H1 (cell line): ENCODE results near the gene RERGL. TPM values are rescaled to one million over a fixed set of nuclear protein-coding genes. Genes with fewer than 3 reads are reported as not detected.

Experiments used
- CTCF ChIA-PET: fragments of 300-600 bp; sonication (Branson Sonifier 250); formaldehyde crosslinking; loops from one replicate; lab custom pipeline; 2021; ENCODE audit not compliant: partially characterized antibody; lab: Charles Lee
- POLR2A ChIA-PET: fragments of 300-600 bp; sonication (Branson Sonifier 250); formaldehyde crosslinking; loops from one replicate; lab custom pipeline; 2021; ENCODE audit warnings: inconsistent platforms; ENCODE audit not compliant: partially characterized antibody; lab: Charles Lee
- DNase-seq, 2 experiments: peaks; one replicate each; pipeline versions ENCODE4 v3.0.0 to v3.0.0-alpha.2; 2010 to 2022; ENCODE audit warnings: low spot score in 2 of 2, low read depth in 1 of 2, mixed read lengths in 1 of 2
- FAIRE-seq: peaks from 2 replicates; lab custom pipeline; 2011; peaks lifted over from hg19 to GRCh38; lab: Jason Lieb, UNC
- H2AFZ ChIP-seq: 2 replicates; pipeline ENCODE4 v1.8.1; 2012; ENCODE audit warnings: low read length, inconsistent platforms
- H2AK5ac ChIP-seq: 2 replicates; pipeline ENCODE4 v1.6.1; 2013; ENCODE audit warnings: low read depth, low read length
- H2BK120ac ChIP-seq: replicated peaks from 2 replicates; pipeline ENCODE3; 2013; ENCODE audit warnings: low read depth, low read length, inconsistent platforms
- H2BK12ac ChIP-seq: 2 replicates; pipeline ENCODE4 v1.6.1; 2013; ENCODE audit warnings: low read depth, low read length
- H2BK15ac ChIP-seq: 2 replicates; pipeline ENCODE4 v1.6.1; 2013; ENCODE audit warnings: low read length
- H2BK20ac ChIP-seq: 2 replicates; pipeline ENCODE4 v1.6.1; 2013; ENCODE audit warnings: low read length
- H2BK5ac ChIP-seq: 2 replicates; pipeline ENCODE4 v1.6.1; 2013; ENCODE audit warnings: low read depth, low read length
- H3K14ac ChIP-seq: 2 replicates; pipeline ENCODE4 v1.6.1; 2013; ENCODE audit warnings: inconsistent platforms; ENCODE audit not compliant: insufficient read length
- H3K18ac ChIP-seq: 2 replicates; pipeline ENCODE4 v1.6.1; 2013; ENCODE audit warnings: low read length; ENCODE audit errors: extremely low read depth
- H3K23ac ChIP-seq: 2 replicates; pipeline ENCODE4 v1.6.1; 2013; ENCODE audit warnings: inconsistent platforms; ENCODE audit not compliant: insufficient read length
- H3K23me2 ChIP-seq: 2 replicates; pipeline ENCODE4 v1.6.1; 2013; ENCODE audit warnings: low read depth, low read length
- H3K27ac ChIP-seq: 2 replicates; pipeline ENCODE4 v1.6.1; 2011; ENCODE audit warnings: low read depth, low read length, inconsistent platforms
- H3K27me3 ChIP-seq, 4 experiments: replicated peaks in 1 of 4; 1 replicate in 1 of 4; 2 replicates in 3 of 4; pipeline versions ENCODE4 v1.6.1 to v1.8.1; 2011 to 2013; ENCODE audit warnings: low read length in 3 of 4, mild to moderate bottlenecking in 3 of 4, inconsistent platforms in 2 of 4, mixed read lengths in 2 of 4, moderate library complexity in 1 of 4; ENCODE audit not compliant: control insufficient read depth in 3 of 4, insufficient read depth in 3 of 4; ENCODE audit errors: extremely low read depth in 1 of 4
- H3K36me3 ChIP-seq, 4 experiments: 2 replicates each; pipeline versions ENCODE4 v1.6.1 to v1.8.1; 2011 to 2013; ENCODE audit warnings: mild to moderate bottlenecking in 4 of 4, low read length in 3 of 4, moderate library complexity in 2 of 4, control low read depth in 1 of 4, inconsistent platforms in 1 of 4; ENCODE audit not compliant: insufficient read depth in 4 of 4, control insufficient read depth in 2 of 4
- H3K4ac ChIP-seq: replicated peaks from 2 replicates; pipeline ENCODE3; 2013; ENCODE audit warnings: low read length, low read depth, mixed read lengths, inconsistent platforms; ENCODE audit not compliant: insufficient read length
- H3K4me1 ChIP-seq, 4 experiments: replicated peaks in 1 of 4; 1 replicate in 1 of 4; 2 replicates in 3 of 4; pipeline versions ENCODE4 v1.6.1 to v1.8.1; 2011 to 2013; ENCODE audit warnings: low read length in 3 of 4, inconsistent platforms in 2 of 4, mixed read lengths in 1 of 4; ENCODE audit not compliant: insufficient read depth in 4 of 4, control insufficient read depth in 3 of 4
- H3K4me2 ChIP-seq, 2 experiments: 2 replicates each; pipeline versions ENCODE4 v1.6.1 to v1.8.1; 2011 to 2013; ENCODE audit warnings: low read depth in 2 of 2, low read length in 2 of 2, control low read depth in 1 of 2, inconsistent platforms in 1 of 2, mild to moderate bottlenecking in 1 of 2; ENCODE audit not compliant: insufficient read depth in 1 of 2
- H3K4me3 ChIP-seq, 4 experiments: fragments of 200-600, 300-600 bp in 1 of 4; sonication (generic), shearing (Covaris generic), sonication (Bioruptor Twin) in 1 of 4; 2 replicates each; pipeline versions ENCODE4 v1.5.1 to v1.8.1; 2011 to 2016; ENCODE audit warnings: low read length in 4 of 4, low read depth in 3 of 4, control low read depth in 2 of 4, inconsistent platforms in 2 of 4, mild to moderate bottlenecking in 2 of 4, mixed read lengths in 1 of 4, moderate library complexity in 1 of 4; ENCODE audit not compliant: insufficient read depth in 2 of 4; ENCODE audit errors: extremely low read depth in 1 of 4
- H3K56ac ChIP-seq: replicated peaks from 2 replicates; pipeline ENCODE3; 2013; ENCODE audit warnings: low read depth, mild to moderate bottlenecking, mixed read lengths, low read length, inconsistent platforms; ENCODE audit not compliant: insufficient read length
- H3K79me1 ChIP-seq: 2 replicates; pipeline ENCODE4 v1.6.1; 2013; ENCODE audit warnings: low read depth, low read length, control low read depth
- H3K79me2 ChIP-seq, 2 experiments: 2 replicates each; pipeline versions ENCODE4 v1.6.1 to v1.8.1; 2012 to 2013; ENCODE audit warnings: low read length in 2 of 2, mild to moderate bottlenecking in 2 of 2, inconsistent platforms in 1 of 2; ENCODE audit not compliant: insufficient read depth in 2 of 2, control insufficient read depth in 1 of 2
- H3K9ac ChIP-seq, 4 experiments: replicated peaks in 1 of 4; 1 replicate in 1 of 4; 2 replicates in 3 of 4; pipeline versions ENCODE4 v1.6.1 to v1.8.1; 2011 to 2013; ENCODE audit warnings: low read depth in 3 of 4, low read length in 3 of 4, control low read depth in 2 of 4, mild to moderate bottlenecking in 2 of 4, moderate library complexity in 2 of 4, inconsistent platforms in 1 of 4; ENCODE audit errors: extremely low read depth in 1 of 4
- H3K9me3 ChIP-seq, 2 experiments: 2 replicates each; pipeline versions ENCODE4 v1.6.1 to v1.8.1; 2012 to 2013; ENCODE audit warnings: mild to moderate bottlenecking in 2 of 2, moderate library complexity in 2 of 2, control low read depth in 1 of 2, inconsistent platforms in 1 of 2, low read depth in 1 of 2, low read length in 1 of 2, mixed read lengths in 1 of 2; ENCODE audit not compliant: insufficient read depth in 2 of 2
- H4K20me1 ChIP-seq, 2 experiments: replicated peaks in 1 of 2; 2 replicates each; pipeline versions ENCODE3 to v1.8.1; 2011 to 2013; ENCODE audit warnings: inconsistent platforms in 2 of 2, low read length in 2 of 2, mild to moderate bottlenecking in 1 of 2; ENCODE audit not compliant: insufficient read depth in 2 of 2, control insufficient read depth in 1 of 2
- H4K5ac ChIP-seq: 2 replicates; pipeline ENCODE4 v1.6.1; 2013; ENCODE audit warnings: low read length, low read depth, mixed read lengths, inconsistent platforms; ENCODE audit not compliant: insufficient read length
- H4K8ac ChIP-seq: 2 replicates; pipeline ENCODE4 v1.8.0; 2013; ENCODE audit warnings: mild to moderate bottlenecking, moderate library complexity, low read length, inconsistent platforms; ENCODE audit not compliant: insufficient read depth; ENCODE audit errors: extremely low read depth
- H4K91ac ChIP-seq: replicated peaks from 2 replicates; pipeline ENCODE3; 2013; ENCODE audit warnings: low read length, mixed read lengths, inconsistent platforms; ENCODE audit not compliant: insufficient read length
- WGBS, 2 experiments: shearing (Covaris generic) in 1 of 2; methylation state at CpG; one replicate each; pipeline versions ENCODE4 v1.1.6 to v1.1.7; 2013 to 2015; ENCODE audit warnings: low lambda C conversion rate in 2 of 2, mixed read lengths in 2 of 2, inconsistent platforms in 1 of 2, low coverage in 1 of 2, missing lambda C conversion rate in 1 of 2; ENCODE audit not compliant: insufficient replicate concordance in 2 of 2, insufficient coverage in 1 of 2, insufficient read length in 1 of 2; ENCODE audit errors: extremely low coverage in 1 of 2, missing lambda C conversion rate in 1 of 2; 5-methylcytosine and 5-hydroxymethylcytosine counted together
- polyA plus RNA-seq, 7 experiments: library from polyadenylated mRNA; depleted of rRNA in 3 of 7; stranded (reverse) in 5 of 7; unstranded in 2 of 7; fragments of >200 nt in 5 of 7; fragments of 200-250 nt in 2 of 7; gene quantifications; 1 replicate in 5 of 7; 2 replicates in 1 of 7; 4 replicates in 1 of 7; pipeline versions ENCODE4 v1.2.1 to v1.2.3, GENCODE V29; 2011 to 2013; ENCODE audit warnings: missing spikeins in 2 of 7, mixed read lengths in 2 of 7
- total RNA-seq: library from RNA; stranded (reverse); fragmentation: NEBNext Ultra II Directional; extraction: Animal tissue kit (Norgen Biotek cat#: 25700); gene quantifications from 2 replicates; pipeline ENCODE4 v1.2.1, GENCODE V29; 2021

The RERGL gene
- total and polyA plus RNA-seq, 2 of the 8 experiments (the other 6 are each of a cell fraction or from before 2014, with no cell fraction given), result not detected

GRCh38 chr12:18057051-18057450 lies 32.9 kb downstream of the RERGL start:
- H4K20me1 ChIP-seq, result no peaks in the 10 kb centered on the region
- H3K4ac ChIP-seq, result no peak overlapping the region
- peaks cover 0 to under 1% of the 10 kb centered on the region in 2 experiments; a peak in 1 of 4 replicates for H3K9me3 ChIP-seq
- H3K14ac ChIP-seq, result no peak overlapping the region
- WGBS, 2 experiments, result 88% methylated on average over 1 of the region's 1 CpG; no CpG with 5 or more reads in 1 of the 2 experiments
- no peak overlapping the region for H3K23ac ChIP-seq
- H4K91ac ChIP-seq, result no peak overlapping the region
- POLR2A ChIA-PET, result no interaction called here
- H3K79me2 ChIP-seq, result no peaks in the 10 kb centered on the region
- H3K4me2 ChIP-seq, result no peak overlapping the region
- H2BK12ac ChIP-seq, result no peak overlapping the region
- H2AK5ac ChIP-seq, result no peak overlapping the region
- no peak for DNase-seq
- no peak overlapping the region for H2BK20ac ChIP-seq
- H2BK5ac ChIP-seq, result no peak overlapping the region
- no peak overlapping the region for H3K27ac ChIP-seq
- no peak overlapping the region for H2BK120ac ChIP-seq
- no peaks in the 10 kb centered on the region for H3K79me1 ChIP-seq
- no peak overlapping the region for H4K5ac ChIP-seq
- H3K36me3 ChIP-seq, result no peaks in the 10 kb centered on the region
- no peak for FAIRE-seq
- H3K27me3 ChIP-seq, result no peaks in the 10 kb centered on the region
- H3K18ac ChIP-seq, result no peak overlapping the region
- CTCF ChIA-PET, result interaction anchor here (0.6 kb wide), 1 partner anchor 66 kb away, joined by 3 read pairs; no protein-coding TSS in a partner anchor
- H3K23me2 ChIP-seq, result no peaks in the 10 kb centered on the region; the same call in 1 of the 2 replicates
- no peak overlapping the region for H4K8ac ChIP-seq
- H3K4me3 ChIP-seq, result no peak overlapping the region
- H3K4me1 ChIP-seq, result no peaks in the 10 kb centered on the region
- no peak overlapping the region for H2AFZ ChIP-seq
- no peak overlapping the region for H3K56ac ChIP-seq
- H3K9ac ChIP-seq, result no peak overlapping the region
- no peak overlapping the region for H2BK15ac ChIP-seq
